Activated naive CD4-positive, alpha-beta T cell treated with Interleukin-2 at 50 U/mL for 16 hours (primary cell): Measurements from ENCODE around the gene CAMTA1.

ENCODE experiments used
- DNase-seq: peaks from one replicate; pipeline ENCODE4 v3.0.0-alpha.2; 2020

Gene CAMTA1

DNA sequence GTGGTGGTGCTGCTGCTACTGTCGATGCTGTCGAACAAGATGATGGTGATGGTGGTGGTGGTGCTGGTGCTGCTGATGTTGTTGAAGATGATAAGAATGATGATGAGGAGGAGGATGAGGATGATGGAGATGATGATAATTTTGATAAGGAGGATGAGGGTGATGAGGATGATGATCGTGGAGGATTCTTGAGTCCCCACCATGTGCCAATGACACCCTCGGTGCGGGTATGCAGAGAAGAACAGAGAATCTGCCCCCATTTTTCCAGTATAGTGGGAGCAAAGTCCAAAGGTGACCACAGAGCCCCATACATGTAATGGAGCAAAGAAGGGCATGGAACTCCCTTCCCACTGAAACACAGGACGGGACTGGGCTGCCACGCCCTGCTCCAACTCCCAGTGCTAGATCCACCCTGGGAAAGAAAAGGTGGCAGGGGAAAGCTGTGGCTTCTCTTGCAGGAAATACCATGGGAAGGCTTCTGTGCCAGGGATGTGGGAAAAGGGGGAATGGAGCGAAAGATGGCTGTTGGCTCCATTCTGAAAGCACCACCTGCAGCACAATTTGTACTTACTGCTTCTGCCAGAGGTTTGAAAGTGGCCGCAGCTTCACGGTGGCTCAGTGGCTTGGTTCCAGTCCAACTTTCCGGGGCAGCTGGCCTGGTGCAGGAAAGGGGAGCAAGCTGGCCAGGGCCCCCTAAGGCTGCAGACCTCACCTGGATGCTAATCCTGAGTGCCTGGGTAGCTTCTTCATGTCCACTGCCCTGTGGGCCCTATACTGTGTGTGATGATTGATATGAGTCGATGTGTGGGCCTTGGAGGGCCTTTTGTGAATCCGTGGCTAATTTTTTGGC is 598.6 kb downstream of the CAMTA1 start:
- DNase-seq, result no peak

DNA sequence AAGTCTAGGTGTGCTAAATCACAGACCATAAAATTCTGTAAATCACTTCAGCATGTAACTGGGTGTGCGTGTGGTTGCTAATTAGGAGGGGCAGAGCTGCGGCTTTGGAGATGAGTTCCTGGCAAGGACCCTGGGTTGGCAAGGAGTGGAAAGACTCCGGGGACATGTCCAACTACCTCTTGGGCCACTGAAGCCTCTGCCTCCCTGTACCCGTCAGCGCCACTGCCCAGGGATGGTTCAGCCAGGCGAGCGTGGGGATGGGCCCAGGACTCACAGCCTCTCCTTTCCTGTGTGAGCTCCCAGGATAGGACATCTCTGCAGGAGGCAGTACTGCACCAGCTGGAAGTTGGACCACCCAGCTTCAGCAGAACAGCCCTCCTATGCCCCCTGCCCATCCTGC is 599.4 kb downstream of the CAMTA1 start:
- no peak for DNase-seq

DNA sequence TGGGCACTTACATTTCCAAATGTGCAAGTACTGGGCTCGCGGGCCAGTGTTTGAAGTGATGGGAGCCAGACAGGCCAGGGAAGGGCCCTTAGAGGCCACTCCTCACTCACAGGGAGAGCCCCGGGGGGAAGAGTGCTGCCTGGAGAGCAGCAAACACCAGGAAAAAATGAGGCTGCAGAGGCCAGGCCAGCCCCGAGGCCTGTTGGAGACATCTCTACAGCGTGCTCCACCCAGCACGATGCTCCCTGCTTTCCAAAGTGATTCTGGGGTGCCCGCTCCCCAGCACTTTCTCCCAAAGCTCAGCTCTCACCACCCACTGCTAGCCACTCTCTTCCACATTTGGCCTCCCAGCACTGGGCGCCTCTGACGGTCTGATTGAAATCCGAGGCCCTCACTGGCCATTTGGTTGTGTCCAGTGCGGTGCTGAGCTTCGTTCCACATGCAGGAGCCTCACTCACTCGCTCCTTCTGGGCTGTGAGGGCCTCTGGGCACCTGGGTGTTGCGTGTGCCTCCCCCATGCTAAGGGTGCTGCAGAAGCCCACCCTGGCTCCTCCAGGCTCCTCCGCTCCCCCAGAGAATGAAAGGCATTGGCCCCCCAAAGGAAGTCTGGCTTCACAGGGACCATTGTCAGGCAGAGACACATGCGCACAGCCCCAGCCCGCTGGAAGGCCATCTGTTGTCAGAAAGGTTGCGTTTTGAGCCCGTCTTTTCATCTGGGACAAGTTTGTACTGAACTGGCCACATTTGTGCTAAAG is 600.4 kb downstream of the CAMTA1 start:
- DNase-seq, result no peak

DNA sequence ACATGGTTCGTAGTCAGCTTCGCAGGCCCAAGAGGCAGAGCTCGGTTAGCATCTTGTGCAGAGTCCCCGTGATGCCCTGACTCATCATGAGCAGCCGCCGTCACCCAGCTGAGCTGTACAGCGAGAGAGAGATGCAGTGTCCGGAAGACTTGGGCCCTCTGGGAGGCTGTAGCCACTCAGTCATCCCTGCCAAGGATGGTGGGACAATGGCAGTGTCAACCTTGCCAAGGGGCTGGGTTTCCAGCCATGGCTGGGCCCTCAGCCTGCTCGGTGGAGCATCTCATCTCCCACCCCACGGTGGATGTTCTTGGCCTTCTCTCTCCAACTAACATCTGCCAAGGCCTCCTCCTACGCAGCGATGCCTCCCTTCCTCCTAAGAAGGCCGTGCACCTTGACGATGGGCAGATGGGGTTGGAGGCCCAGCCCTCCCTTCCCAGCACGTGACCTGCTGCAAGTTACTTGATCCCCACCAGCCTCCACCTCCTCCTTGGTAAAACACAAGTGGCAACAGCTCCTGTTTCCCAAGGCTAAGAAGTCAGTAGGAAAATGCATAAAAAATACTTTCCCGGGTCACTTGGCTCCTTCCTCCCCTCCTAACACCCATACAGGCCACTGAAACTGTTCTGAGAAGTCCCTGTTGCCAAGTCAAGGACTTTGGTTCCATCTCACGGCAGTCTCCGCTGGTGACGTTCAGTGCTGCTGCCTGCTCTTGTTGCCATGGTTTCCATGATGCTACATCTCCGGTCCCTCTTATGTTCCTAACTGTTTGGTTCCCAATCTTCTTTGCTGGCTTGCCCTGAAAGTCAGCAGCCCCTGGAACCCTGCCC is 601.2 kb downstream of the CAMTA1 start:
- no peak for DNase-seq

DNA sequence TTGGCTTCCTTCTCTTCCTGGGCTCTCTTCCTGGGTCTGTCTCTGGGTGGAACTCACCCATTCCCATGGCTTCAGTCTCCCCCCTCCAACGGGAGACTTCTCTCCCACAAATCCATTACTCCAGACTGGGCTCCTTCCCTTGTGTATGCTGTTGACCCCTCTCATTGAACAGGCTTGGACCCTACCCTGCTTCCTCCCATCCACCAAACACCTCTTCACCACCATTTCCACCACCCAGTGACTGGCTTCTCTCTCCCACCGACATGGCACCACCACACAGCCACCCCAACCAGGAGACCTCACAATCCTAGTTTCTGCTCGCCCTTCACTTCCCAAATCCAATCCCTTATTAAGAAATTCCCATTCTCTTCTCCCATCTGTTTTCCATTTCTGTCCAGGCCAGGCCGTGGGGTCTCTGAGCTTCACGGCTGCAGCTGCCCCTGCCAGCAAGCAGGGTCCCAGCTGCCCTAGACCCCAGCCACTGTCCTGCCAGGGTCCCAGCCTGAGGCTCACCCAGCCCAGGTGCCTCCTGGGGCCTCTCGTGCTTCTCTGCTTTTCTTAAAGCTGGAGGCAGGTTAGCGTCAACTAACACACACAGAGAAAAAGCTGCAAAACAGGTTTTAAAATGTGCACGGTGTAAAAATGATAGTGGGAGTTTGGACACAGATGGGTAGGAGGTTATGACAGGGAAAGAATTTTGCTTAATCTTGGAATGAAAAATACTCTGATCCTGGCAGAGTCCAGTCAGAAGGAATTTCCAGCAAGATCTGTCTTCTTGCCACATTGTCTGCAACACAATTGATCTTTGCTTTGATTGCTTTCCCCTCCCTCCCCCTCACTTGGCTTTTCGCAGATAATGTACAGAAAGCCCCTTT is 602.0 kb downstream of the CAMTA1 start:
- DNase-seq, result no peak

DNA sequence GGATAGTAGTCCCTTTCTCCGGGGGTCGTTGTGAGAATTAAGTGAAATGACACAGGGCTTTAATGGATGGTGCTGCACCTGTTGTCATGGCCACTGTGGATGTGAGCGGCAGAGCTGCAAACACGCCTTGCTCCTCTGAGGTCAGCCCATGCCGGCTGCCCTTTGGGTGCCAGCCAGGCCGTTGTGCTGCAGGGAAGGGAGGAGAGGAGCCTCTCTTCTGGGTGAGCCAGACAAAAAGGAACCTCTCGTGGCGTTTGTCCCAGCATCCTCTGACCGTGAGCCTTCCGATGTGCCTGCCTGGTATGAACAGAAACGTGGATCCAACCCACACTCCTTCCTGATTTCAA is 602.9 kb downstream of the CAMTA1 start:
- no peak for DNase-seq

DNA sequence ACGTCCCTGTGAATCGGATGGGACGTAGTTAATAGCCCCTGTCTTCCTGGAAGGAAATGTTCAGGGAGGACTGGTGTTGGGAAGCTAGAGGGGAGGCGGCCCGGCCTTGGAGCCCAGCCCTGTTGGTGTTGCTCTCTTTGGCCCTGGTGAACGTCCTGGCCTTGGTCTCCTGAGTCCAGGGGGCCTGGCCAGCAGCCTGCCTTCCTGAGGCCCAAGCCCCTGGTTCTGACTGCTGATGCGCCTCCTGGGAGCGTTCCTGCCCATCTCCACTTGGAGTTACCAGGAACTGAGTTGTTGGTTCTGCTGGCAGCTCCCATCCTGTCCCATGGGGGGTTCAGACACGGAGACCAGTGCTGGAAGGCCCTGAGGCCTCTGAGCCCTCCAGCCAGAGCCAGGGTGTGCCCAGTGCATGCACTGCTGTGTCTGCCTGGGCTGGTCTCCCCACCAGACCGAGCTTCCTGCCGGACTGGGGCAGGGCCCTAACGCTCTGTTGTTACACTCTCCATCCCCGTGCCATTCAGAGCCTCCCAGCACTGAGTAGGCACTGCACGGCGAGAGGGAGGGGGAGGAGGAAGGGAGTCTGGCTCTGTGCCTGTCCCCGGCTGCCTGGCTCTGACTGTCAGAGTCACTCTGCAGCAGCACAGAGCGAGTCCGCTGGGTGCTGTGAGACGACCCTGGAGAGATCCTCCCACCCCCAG is 603.4 kb downstream of the CAMTA1 start:
- DNase-seq, result no peak

DNA sequence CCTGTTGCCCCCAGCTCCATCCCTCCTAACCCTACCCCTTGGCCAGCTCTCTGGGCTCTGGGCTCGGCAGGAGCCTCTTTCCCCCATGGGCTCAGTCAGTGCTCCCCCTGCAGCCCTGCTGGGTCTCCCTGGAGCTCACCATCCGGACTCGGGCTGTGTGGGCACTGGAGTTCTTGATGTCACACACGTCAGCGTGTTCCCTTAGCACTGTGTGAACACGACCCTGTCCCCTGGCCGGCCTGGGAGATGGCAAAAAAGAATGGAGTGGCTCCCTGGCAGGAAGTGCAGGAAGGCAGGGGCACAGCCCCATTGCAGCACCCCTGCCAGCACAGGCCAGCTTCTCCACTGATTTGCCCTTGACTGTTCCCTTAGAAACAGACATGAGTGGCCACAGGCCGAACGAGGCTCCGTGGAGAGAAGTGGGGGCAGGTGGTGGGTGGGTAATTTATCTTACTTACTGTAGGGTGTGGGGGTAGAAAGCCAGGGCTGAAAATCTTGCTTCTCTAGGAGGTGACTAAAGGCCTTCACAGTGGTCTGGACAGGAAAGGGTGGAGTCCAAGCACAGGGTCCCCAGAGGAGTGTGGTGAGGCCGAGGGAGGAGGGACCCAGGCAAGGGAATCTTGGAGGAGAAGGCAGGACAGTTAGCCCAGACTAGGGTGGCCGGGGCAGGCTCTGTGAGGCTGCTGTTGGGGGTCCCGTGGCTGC is 604.1 kb downstream of the CAMTA1 start:
- DNase-seq, result no peak

DNA sequence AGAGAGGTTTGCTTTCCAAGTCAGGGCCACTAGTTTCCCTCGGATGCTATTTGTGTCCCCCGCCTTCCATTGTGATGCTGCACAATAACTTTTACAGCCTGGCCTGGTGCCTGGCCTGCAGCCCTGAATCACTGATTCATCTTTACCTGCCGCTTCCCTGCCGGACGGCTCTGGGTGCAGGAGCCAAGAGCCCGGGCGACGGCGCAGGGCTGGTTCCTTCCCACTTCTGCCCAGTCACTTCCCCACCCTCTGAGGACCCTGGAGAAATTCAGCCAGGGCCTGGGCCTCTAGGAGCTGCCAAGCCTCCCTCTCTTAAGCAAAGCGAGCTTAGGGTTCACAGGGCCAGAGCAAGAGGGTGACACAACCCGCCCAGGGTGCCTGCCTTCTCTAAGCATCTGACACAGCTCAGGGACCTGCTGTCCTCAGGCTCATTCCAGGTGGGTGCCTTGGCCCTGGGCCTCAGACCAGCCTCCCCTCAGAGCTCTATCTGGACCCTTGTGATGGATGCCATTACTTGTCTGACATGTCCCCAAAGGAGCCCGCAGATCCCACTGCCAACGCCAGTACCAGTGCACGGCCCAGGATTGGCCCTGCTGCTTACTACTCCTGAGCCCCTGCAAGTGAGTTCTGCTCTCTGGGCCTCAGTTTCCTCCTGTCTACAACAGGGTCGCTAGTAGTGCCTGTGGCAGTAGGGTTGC is 604.8 kb downstream of the CAMTA1 start:
- DNase-seq, result no peak

DNA sequence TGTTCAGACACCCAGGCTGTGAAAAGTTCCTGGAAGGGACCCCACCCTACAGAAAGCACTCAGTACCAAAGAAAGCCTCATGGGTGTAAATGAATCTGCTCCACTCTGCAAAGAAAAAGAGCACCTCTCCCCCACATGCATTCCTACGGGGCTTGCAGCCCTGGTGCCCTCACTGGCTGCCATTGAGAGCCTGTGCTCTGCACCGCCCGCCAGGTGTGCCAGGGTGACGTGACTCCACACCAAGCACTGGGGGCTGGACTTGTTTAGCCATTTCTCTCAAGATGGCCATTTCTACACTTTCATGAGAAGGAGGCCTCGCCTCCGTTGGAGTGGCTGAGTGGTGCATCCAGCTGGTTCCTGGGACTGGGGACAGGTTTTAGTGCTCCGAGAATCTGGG is 605.3 kb downstream of the CAMTA1 start:
- no peak for DNase-seq

DNA sequence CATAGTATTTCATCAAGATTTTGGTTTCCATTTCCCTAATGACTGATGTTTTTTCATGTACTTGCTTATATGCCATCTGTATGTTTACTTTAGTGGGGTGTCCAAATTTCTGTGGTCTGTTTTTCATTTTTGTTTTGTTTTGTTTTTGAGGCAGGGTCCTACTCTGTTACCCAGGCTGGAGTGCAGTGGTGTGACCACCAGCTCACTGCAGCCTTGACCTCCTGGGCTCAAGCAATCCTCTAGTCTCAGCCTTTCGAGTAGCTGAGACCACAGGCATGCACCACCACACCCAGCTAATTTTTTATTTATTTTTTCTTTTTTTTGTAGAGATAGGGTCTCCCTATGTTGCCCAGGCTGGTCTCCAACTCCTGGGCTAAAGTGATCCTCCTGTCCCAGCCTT is 607.9 kb downstream of the CAMTA1 start:
- DNase-seq, result no peak

DNA sequence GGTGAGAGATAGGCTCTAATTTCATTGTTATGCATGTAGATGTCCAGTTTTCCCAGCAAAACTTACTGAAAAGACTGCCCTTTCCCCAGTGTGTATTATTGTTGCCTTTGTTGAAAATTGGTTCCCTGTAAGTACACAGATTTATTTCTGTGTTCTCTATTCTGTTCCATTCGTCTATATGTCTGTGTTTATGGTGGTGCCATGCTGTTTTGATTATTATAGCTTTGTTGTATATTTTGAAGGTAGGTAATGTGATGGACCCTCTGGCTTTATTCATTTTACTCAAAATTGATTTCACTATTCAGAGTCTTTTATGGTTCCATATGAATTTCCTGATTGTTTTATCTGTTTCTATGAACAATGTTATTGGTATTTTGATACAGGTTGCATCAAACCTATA is 610.0 kb downstream of the CAMTA1 start:
- DNase-seq, result no peak

DNA sequence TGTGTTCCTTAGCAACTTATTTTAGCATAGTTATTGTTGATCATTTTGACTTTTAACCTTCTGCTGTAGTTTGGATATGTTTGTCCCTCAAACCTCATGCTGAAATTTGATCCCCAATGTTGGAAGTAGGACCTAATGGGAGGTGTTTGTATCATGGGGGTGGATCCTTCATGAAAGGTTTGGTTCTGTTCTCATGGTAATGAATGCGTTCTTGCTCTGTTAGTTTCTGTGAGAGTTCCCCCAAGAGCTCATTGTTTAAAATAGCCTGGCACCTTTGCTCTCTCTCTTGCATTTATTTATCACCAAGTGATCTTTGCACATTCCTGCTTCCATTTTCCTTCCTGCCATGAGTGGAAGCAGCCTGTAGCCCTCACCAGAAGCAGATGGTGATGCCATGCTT is 613.7 kb downstream of the CAMTA1 start:
- DNase-seq, result no peak

DNA sequence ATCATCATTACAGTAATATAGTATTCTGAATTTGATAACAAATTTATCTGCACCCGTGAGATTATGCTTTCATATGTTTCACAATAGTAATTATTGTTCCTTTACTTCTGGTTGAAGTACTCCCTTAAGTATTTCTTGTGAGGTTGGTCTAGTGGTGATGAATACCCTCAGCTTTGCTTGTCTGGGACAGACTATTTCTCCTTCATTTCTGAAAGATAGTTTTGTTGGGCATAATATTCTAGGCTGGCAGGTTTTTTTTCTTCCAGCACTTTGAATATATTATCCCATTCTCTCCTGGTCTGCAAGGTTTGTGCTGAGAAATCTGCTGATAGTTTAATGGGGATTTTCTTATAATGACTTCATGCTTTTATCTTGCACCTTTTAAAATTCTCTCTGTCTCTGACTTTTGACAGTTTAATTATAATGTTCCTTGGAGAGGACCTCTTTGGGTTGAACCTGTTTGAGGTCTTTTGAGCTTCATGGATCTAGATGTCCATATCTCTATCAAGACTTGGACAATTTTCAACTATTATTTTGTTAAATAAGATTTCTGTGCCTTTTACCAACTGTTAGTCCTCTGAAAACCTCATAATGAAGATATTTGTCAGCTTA is 614.4 kb downstream of the CAMTA1 start:
- DNase-seq, result no peak

DNA sequence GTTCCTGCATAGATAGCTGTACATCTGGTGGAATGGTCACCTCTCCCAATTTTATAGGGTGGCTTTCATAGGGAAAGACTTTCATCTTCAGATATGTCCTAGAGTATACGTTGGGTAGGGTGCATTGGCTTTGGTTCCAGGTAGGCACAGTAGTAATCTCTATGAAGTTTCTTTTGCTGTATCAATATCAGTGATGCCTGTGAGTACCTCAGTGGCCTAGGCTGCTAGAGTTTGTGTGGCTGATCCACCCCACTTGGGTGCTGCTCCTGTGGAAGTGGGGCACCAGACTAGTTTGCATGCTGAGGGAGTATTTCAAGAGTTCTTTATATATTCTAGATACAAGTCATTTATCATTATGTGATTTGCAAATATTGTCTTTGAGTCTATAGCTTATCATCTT is 615.3 kb downstream of the CAMTA1 start:
- no peak for DNase-seq

DNA sequence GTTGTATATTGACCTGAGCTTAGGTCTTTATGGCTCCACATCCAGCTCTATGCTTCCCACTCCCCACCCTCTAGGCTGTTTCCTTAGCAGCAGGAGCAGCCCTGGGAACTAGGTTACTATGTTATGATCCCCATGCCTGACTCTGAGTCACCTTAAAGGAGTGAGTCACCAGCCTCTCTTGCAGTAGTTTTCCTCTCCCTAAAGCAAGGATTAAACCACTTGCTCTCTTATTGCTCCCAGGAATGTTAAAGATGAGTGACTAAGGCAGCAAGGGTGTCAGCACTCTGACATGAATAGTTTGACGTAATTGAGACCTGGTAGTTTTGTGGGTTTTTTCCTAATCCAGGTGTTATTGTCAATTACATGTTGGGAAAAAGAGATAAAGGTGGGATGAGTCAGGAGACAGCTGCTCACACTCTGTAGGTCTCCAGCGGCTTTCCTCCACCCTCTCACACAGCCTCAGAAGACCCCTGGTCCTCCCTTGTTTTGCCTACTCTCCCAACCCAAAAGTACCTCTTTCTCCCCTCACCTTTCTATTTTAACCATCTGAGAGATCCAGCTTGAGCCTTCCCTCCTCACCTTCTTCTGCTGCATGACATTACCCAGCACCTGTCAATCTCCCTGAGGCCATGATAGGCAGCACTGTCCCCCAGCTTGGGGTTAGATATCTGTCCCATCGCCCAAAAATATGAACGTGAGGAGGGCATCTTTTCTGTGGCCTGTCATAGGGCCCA is 616.7 kb downstream of the CAMTA1 start:
- DNase-seq, result no peak

DNA sequence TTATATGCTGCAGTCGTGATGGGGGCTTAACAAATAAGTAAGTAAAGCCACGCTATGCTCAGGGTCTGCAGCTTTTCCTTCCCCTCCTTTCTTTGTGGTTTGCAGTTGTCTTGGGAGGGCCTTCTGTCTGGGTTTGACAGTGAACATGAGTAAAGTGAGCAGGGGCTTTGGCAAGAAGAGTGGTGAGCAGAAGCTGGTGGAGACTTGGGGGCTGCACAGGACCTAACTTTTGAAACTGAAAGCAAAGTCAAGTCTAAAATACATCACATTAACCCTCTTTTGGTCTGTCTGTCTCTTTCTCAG is 617.2 kb downstream of the CAMTA1 start:
- no peak for DNase-seq

DNA sequence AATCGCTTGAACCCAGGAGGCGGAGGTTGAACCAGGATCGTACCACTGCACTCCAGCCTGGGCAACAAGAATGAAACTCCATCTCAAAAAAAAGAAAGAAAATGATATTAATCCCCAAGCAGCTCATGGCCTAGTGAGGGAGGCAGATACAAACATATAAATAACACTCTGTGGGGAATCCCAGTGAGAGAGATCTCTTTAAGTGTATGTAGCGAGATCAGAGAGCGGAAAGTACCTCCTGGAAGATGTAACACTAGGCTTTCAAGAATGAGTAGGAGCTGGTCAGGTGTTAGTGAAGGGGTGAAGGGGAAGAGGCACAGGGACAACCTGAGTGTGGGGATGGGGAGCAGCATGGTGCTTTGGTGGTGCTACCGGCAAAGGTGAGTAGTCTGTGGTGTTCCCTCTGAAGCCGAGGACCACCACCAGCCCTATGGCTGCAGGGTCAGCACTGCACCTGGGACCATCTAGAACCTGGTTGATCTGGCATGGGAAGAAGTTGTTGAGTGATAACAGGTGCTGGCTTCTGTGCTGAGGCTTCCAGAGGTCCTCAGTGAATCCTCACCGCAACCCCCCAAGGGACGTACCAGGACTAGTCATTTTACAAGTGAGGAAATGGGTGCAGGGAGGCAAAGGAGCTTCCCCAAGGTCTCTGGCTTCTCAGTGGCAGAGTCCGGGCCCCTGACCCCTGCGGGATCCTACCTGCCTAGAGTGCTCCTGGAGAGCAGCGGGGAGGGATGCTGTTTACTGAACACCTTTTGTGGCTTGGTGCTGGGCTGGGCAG is 618.2 kb downstream of the CAMTA1 start:
- DNase-seq, result no peak
